PC-3 (cell line): ENCODE data around the gene SPAAR. TPM values are rescaled to one million over a fixed set of nuclear protein-coding genes. Genes with fewer than 3 reads are reported as not detected.

Experiments
- ATAC-seq: fragments of 200-7000 bp; cut with Tn5 transposase; 2 replicates; pipeline ENCODE4 v1.9.1; 2020; ENCODE audit warnings: mild to moderate bottlenecking, moderate library complexity
- BruUV-seq: library from RNA; stranded (reverse); fragments of 400-500 nt; replicated peaks from 2 replicates; lab custom pipeline; 2021; lab: Mats Ljungman, UMichigan
- CTCF ChIA-PET: fragments of 300-600 bp; sonication (Branson Sonifier 250); formaldehyde crosslinking; loops from one replicate; lab custom pipeline; 2022; ENCODE audit warnings: antibody characterized with exemption; lab: Charles Lee
- POLR2A ChIA-PET: fragments of 300-600 bp; sonication (Branson Sonifier 250); formaldehyde crosslinking; loops from one replicate; lab custom pipeline; 2022; ENCODE audit warnings: antibody characterized with exemption; ENCODE audit not compliant: unreplicated experiment; lab: Charles Lee
- DNase-seq: peaks from one replicate; pipeline ENCODE4 v3.0.0-alpha.2; 2015
- H2AFZ ChIP-seq: fragments of 300-600 bp; sonication (generic); 2 replicates; pipeline ENCODE4 v1.6.0; 2016; ENCODE audit warnings: antibody characterized with exemption, low read length
- H3F3A ChIP-seq: fragments of 300-600 bp; sonication (generic); one replicate; pipeline ENCODE4 v1.6.0; 2017; ENCODE audit warnings: antibody characterized with exemption, low read length, control low read depth, mild to moderate bottlenecking; ENCODE audit not compliant: unreplicated experiment
- H3K27ac ChIP-seq: fragments of 300-600 bp; sonication (generic); 2 replicates; pipeline ENCODE4 v1.5.1; 2016; ENCODE audit warnings: mild to moderate bottlenecking, low read length
- H3K27me3 ChIP-seq: fragments of 300-600 bp; sonication (generic); 2 replicates; pipeline ENCODE4 v1.6.1; 2016; ENCODE audit warnings: low read length, mixed read lengths
- H3K36me3 ChIP-seq: fragments of 300-600 bp; sonication (generic); 2 replicates; pipeline ENCODE4 v1.6.1; 2016; ENCODE audit warnings: low read depth, mixed run types, low read length, mixed read lengths
- H3K4me1 ChIP-seq: fragments of 300-600 bp; sonication (generic); 2 replicates; pipeline ENCODE4 v1.5.1; 2016; ENCODE audit warnings: low read length; ENCODE audit not compliant: insufficient read depth
- H3K4me2 ChIP-seq: fragments of 300-600 bp; sonication (generic); 2 replicates; pipeline ENCODE4 v1.6.0; 2016; ENCODE audit warnings: low read length
- H3K4me3 ChIP-seq: fragments of 300-600 bp; sonication (generic); 2 replicates; pipeline ENCODE4 v1.5.1; 2016; ENCODE audit warnings: mild to moderate bottlenecking, low read length, mixed read lengths
- H3K79me2 ChIP-seq: fragments of 300-600 bp; sonication (generic); 2 replicates; pipeline ENCODE4 v1.6.1; 2017; ENCODE audit warnings: low read length, mixed read lengths
- H3K9ac ChIP-seq: fragments of 300-600 bp; sonication (generic); 2 replicates; pipeline ENCODE4 v1.6.0; 2016; ENCODE audit warnings: mild to moderate bottlenecking, low read length
- H3K9me2 ChIP-seq: fragments of 300-600 bp; sonication (generic); replicated peaks from 2 replicates; pipeline ENCODE4 v1.6.1; 2016; ENCODE audit warnings: mixed run types, low read length, mixed read lengths
- H3K9me3 ChIP-seq: fragments of 300-600 bp; sonication (generic); 2 replicates; pipeline ENCODE4 v1.6.1; 2016; ENCODE audit warnings: low read length, mixed read lengths
- H4K20me1 ChIP-seq: fragments of 300-600 bp; sonication (generic); 2 replicates; pipeline ENCODE4 v1.6.1; 2016; ENCODE audit warnings: low read length, mixed read lengths
- EZH2 ChIP-seq: fragments of 300-600 bp; sonication (generic); IDR thresholded peaks from one replicate; pipeline ENCODE4 v1.6.1; 2017; ENCODE audit warnings: antibody characterized with exemption, mild to moderate bottlenecking, low read length; ENCODE audit not compliant: unreplicated experiment
- EZH2phosphoT487 ChIP-seq: fragments of 300-600 bp; sonication (generic); IDR thresholded peaks from 2 replicates; pipeline ENCODE4 v1.6.1; 2018; ENCODE audit warnings: mild to moderate bottlenecking, antibody characterized with exemption, low read length, borderline replicate concordance
- intact Hi-C: fragments of 100-400 bp; cut with micrococcal nuclease; formaldehyde crosslinking; loops from 2 replicates; pipeline ENCODE4 v1.9.0; 2023
- total RNA-seq: library from RNA; depleted of rRNA; stranded (reverse); fragments of >200 nt; gene quantifications from 2 replicates; pipeline ENCODE4 v1.2.3, GENCODE V29; 2014
- TF ChIP-seq, protein P1 (sequence below): fragments of 300-600 bp; sonication (generic); conservative IDR thresholded peaks from 2 replicates; pipeline ENCODE4 v1.5.1; 2017; ENCODE audit warnings: antibody characterized with exemption, low read depth, mild to moderate bottlenecking, low read length

SPAAR gene
- total RNA-seq, 1 experiment from 2014 or later, result not detected

DNA sequence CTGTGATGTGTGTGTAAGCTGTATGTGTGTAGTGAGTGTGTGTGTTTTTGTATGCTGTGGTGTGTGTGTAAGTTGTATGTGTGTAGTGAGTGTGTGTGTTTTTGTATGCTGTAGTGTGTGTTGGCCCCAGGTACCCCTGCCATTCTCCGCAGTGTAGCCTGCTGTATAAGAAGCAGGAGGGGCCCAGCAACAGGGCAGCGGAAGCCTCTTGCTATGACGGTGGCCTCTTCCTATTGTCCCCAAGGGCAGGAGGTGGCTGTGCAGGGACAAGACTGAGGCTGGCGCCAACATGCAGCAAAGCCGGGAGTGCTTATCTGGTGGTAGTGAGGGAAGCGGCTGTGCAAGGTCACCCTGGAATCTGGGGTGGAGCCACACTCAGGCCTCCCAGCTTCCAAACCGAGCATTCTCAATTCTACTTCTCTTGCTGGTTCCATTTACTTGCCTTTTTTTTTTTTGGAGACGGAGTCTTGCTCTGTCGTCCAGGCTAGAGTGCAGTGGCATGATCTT lies 5.1 kb downstream of the SPAAR start:
- CTCF ChIA-PET, result no interaction called here
- Histone ChIP-seq H2AFZ (no peak overlapping the region), H3F3A (no peaks in the 10 kb centered on the region), H3K4me3 (no peak overlapping the region), H3K9me2 (no peaks in the 10 kb centered on the region), H3K4me1 (peaks cover 22% of the 10 kb centered on the region), H3K27ac (no peak overlapping the region), H3K4me2 (no peak overlapping the region), H3K27me3 (no peaks in the 10 kb centered on the region), H3K9me3 (no peaks in the 10 kb centered on the region), H3K9ac (no peak overlapping the region), H4K20me1 (no peaks in the 10 kb centered on the region), H3K79me2 (no peaks in the 10 kb centered on the region), H3K36me3 (no peaks in the 10 kb centered on the region)
- intact Hi-C loops, result no loop called here
- BruUV-seq, result no TSS peak
- ATAC-seq (no peak; the same call in 1 of the 2 replicates), DNase-seq (no peak)
- POLR2A ChIA-PET, result no interaction called here
- TF ChIP-seq, protein P1, sequence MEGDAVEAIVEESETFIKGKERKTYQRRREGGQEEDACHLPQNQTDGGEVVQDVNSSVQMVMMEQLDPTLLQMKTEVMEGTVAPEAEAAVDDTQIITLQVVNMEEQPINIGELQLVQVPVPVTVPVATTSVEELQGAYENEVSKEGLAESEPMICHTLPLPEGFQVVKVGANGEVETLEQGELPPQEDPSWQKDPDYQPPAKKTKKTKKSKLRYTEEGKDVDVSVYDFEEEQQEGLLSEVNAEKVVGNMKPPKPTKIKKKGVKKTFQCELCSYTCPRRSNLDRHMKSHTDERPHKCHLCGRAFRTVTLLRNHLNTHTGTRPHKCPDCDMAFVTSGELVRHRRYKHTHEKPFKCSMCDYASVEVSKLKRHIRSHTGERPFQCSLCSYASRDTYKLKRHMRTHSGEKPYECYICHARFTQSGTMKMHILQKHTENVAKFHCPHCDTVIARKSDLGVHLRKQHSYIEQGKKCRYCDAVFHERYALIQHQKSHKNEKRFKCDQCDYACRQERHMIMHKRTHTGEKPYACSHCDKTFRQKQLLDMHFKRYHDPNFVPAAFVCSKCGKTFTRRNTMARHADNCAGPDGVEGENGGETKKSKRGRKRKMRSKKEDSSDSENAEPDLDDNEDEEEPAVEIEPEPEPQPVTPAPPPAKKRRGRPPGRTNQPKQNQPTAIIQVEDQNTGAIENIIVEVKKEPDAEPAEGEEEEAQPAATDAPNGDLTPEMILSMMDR, result no peak
- TF ChIP-seq EZH2 (no peak), EZH2phosphoT487 (no peak)

DNA sequence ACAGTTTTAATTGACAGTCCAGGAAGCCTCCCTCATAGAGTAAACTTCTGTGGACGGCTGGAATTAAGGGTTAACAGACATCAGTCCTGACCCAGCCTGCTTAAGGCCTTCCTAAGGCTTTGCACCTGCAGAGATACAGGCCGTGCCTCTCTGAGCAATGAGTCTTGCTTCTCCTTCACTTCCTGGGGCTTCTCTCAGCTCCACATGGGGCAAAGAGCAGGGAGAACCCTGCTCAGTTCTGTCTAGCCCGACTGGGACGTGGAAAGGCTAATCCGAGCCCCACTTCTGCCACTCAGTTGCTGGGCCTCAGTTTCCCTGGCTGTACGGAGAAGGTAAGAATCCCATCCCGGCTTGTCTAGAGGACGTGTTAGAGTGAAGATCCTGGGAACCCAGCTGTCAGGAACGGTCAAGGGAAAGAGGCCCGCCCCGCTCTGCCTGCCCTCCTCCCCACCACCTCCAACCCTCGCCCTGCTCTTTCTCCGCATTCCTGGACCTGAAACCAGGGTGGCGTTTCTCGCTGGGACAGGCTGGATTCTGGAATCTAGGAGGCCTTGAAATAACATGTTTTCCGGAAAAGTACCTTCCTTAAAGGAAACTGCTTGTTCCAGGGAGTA lies 6.5 kb downstream of the SPAAR start:
- Histone ChIP-seq H3K27ac (no peak overlapping the region), H3K9ac (no peak overlapping the region), H3K27me3 (no peaks in the 10 kb centered on the region), H3K9me3 (no peaks in the 10 kb centered on the region), H3K9me2 (no peaks in the 10 kb centered on the region), H3F3A (no peaks in the 10 kb centered on the region), H3K4me2 (no peak overlapping the region), H4K20me1 (no peaks in the 10 kb centered on the region), H3K36me3 (no peaks in the 10 kb centered on the region), H2AFZ (no peak overlapping the region), H3K4me3 (no peak overlapping the region), H3K4me1 (peaks cover 15% of the 10 kb centered on the region), H3K79me2 (no peaks in the 10 kb centered on the region)
- intact Hi-C loops, result no loop called here
- no peak for ATAC-seq
- ChIA-PET CTCF (interaction anchor here (0.6 kb wide), 1 partner anchor 88 kb away, joined by 6 read pairs; no protein-coding TSS in a partner anchor), POLR2A (no interaction called here)
- no peak for DNase-seq
- BruUV-seq, result no TSS peak
- TF ChIP-seq, protein P1, result no peak
- TF ChIP-seq EZH2, result no peak
- TF ChIP-seq EZH2phosphoT487, result no peak

DNA sequence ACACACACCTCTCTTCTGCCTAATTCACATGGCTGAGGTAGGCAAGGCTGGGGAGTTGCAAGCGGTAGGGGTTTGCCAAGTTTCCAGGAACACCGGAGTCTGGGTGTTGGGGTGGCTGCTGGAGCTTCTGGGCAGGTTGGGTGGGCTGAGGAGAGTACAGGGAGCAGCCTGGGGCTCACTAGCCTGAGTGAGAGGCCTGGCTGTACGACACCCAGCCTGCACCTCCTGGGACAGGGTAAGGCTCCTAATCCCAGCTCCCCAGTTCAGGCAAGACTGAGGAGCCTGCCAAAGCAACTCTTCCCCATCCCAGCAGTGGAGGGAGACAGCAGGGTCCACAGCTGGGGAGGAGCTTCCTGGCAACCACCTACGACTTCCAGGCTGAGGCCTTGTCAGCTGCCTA lies 8.0 kb downstream of the SPAAR start:
- Histone ChIP-seq H4K20me1 (no peaks in the 10 kb centered on the region), H3K9me2 (no peaks in the 10 kb centered on the region), H3K4me1 (0 out of 2 replicates have a peak, but pooled peaks cover 7% of the 10 kb centered on the region), H3K4me3 (no peak overlapping the region), H3K9ac (no peak overlapping the region), H3K9me3 (no peaks in the 10 kb centered on the region), H3F3A (no peaks in the 10 kb centered on the region), H2AFZ (no peak overlapping the region), H3K27ac (no peak overlapping the region), H3K36me3 (no peaks in the 10 kb centered on the region), H3K27me3 (no peaks in the 10 kb centered on the region), H3K4me2 (no peak overlapping the region), H3K79me2 (no peaks in the 10 kb centered on the region)
- BruUV-seq, result no TSS peak
- POLR2A ChIA-PET, result no interaction called here
- intact Hi-C loops, result no loop called here
- CTCF ChIA-PET, result no interaction called here
- TF ChIP-seq EZH2 (no peak), EZH2phosphoT487 (no peak)
- TF ChIP-seq, protein P1, result no peak
- ATAC-seq (no peak), DNase-seq (no peak)
